ENCODE results near the gene COMTD1. TPM values are rescaled to one million over a fixed set of nuclear protein-coding genes. Genes with fewer than 3 reads are reported as not detected.

The COMTD1 gene
- total and polyA plus RNA-seq, 10 of the 15 experiments (the other 5 are each of a cell fraction or from before 2014, with no cell fraction given), result 0.39 to 64.3 (median 26.0) TPM

DNA sequence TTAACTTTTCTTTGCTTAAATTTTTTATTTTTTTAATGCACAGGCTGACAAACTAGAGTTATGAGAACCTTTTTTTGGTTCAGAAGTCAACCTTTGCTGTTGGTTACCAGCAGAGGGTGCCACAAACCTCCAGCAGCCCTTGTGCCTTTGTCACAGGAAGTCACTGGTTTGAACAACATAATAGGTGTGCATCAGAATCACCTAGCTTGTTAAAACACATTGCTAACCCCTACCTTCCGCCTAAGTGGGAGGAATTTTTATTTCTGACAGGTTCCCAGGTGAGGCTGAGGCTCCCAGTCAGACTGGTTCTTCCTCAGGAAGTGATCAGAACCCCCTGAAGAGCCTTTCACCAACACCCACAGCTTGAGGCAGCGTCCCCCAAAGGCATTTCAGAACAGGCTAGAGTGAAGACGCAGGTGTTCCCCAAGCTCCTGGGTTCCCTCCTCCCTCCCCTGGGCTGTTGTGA lies 47.8 kb downstream of the COMTD1 start (continued):
- no peak for TF ChIP-seq KAT2A (conservative IDR thresholded peaks at IDR 0.05; ENCODE audit: control insufficient read depth, low read depth, low read length)
- TF ChIP-seq POLR2A (IDR thresholded peaks at IDR 0.05; ENCODE audit: low read depth, low read length), result no peak
- TF ChIP-seq POLR2AphosphoS5 (IDR thresholded peaks at IDR 0.05; ENCODE audit: low read length), result no peak
- peak; percentile 83 for TF ChIP-seq RAD21 (IDR thresholded peaks at IDR 0.05; ENCODE audit: insufficient read depth, low read depth, low read length)
- TF ChIP-seq DPF2 (IDR thresholded peaks at IDR 0.05), result no peak
- 0 out of 2 replicates have a peak, but pooled peaks have one; percentile 25 for TF ChIP-seq YY1 (IDR thresholded peaks at IDR 0.05; ENCODE audit: low read depth, low read length)
- TF ChIP-seq GATAD2B (conservative IDR thresholded peaks at IDR 0.05; ENCODE audit: low read depth), result no peak
- TF ChIP-seq, protein P1, sequence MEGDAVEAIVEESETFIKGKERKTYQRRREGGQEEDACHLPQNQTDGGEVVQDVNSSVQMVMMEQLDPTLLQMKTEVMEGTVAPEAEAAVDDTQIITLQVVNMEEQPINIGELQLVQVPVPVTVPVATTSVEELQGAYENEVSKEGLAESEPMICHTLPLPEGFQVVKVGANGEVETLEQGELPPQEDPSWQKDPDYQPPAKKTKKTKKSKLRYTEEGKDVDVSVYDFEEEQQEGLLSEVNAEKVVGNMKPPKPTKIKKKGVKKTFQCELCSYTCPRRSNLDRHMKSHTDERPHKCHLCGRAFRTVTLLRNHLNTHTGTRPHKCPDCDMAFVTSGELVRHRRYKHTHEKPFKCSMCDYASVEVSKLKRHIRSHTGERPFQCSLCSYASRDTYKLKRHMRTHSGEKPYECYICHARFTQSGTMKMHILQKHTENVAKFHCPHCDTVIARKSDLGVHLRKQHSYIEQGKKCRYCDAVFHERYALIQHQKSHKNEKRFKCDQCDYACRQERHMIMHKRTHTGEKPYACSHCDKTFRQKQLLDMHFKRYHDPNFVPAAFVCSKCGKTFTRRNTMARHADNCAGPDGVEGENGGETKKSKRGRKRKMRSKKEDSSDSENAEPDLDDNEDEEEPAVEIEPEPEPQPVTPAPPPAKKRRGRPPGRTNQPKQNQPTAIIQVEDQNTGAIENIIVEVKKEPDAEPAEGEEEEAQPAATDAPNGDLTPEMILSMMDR (IDR thresholded peaks at IDR 0.05 in 2 of 3, conservative IDR thresholded peaks at IDR 0.05 in 1 of 3; ENCODE audit: control insufficient read depth in 2 of 3, extremely low read depth in 1 of 3, insufficient read depth in 1 of 3, low read depth in 3 of 3, low read length in 3 of 3), result peak; percentile 75 to 81 (median 79)
- no peak for TF ChIP-seq TBL1XR1 (IDR thresholded peaks at IDR 0.05; ENCODE audit: low read depth, low read length)
- no peak for TF ChIP-seq CREM (IDR thresholded peaks at IDR 0.05; ENCODE audit: low read depth)
- TF ChIP-seq BACH1 (IDR thresholded peaks at IDR 0.05; ENCODE audit: borderline replicate concordance), result no peak
- TF ChIP-seq ATF7 (IDR thresholded peaks at IDR 0.05; ENCODE audit: low read depth), result no peak
- no peak for TF ChIP-seq KLF5 (IDR thresholded peaks at IDR 0.05; ENCODE audit: partially characterized antibody)

Measured in GM12878 (cell line).